Prostate gland (tissue), 1 donor: ENCODE results near the gene TMEM108.

Experiments used
- POLR2A ChIP-seq: fragments of 450-650 bp; IDR thresholded peaks from one replicate; pipeline ENCODE4 v1.6.1; 2016; ENCODE audit warnings: antibody characterized with exemption, mild to moderate bottlenecking
- POLR2AphosphoS5 ChIP-seq: sonication (generic); formaldehyde crosslinking; IDR thresholded peaks from one replicate; pipeline ENCODE4 v1.6.1; 2017; ENCODE audit warnings: antibody characterized with exemption

- TF ChIP-seq POLR2AphosphoS5 (no peak), POLR2A (no peak)
Observed at GRCh38 chr3:133442518-133442917, 404.3 kb downstream of the TMEM108 start.
